HL-60 (cell line): Measurements from ENCODE around the gene SFI1.

Source experiments
- DNase-seq, 2 experiments: peaks; one replicate each; pipeline ENCODE4 v3.0.0-alpha.2; 2010 to 2020; ENCODE audit warnings: low read depth in 1 of 2, low spot score in 1 of 2
- H3K27ac ChIP-seq: fragments of 250-450 bp; sonication (Bioruptor Pico); replicated peaks from 2 replicates; pipeline ENCODE4 v1.5.1; 2020; ENCODE audit warnings: mild to moderate bottlenecking, moderate library complexity
- H3K27me3 ChIP-seq: fragments of 250-450 bp; sonication (Bioruptor Pico); 2 replicates; pipeline ENCODE4 v1.5.1; 2021; ENCODE audit warnings: mild to moderate bottlenecking, moderate library complexity; ENCODE audit not compliant: insufficient read depth, poor library complexity, severe bottlenecking
- H3K4me3 ChIP-seq: replicated peaks from 2 replicates; pipeline ENCODE4 v1.5.1; 2011; ENCODE audit warnings: mild to moderate bottlenecking, control low read depth, low read length; ENCODE audit not compliant: insufficient read depth
- GABPA ChIP-seq: IDR thresholded peaks from 2 replicates; pipeline ENCODE4 v1.6.1; 2012; ENCODE audit warnings: low read depth
- POLR2AphosphoS5 ChIP-seq: IDR thresholded peaks from 2 replicates; pipeline ENCODE4 v1.6.1; 2012; ENCODE audit warnings: low read depth
- SPI1 ChIP-seq: IDR thresholded peaks from 2 replicates; pipeline ENCODE4 v1.6.1; 2012; ENCODE audit warnings: low read depth, mild to moderate bottlenecking, borderline replicate concordance
- TF ChIP-seq, protein P1 (sequence below): IDR thresholded peaks from one replicate; pipeline ENCODE4 v1.5.1; 2011; ENCODE audit warnings: low read length, control low read depth, inconsistent platforms; ENCODE audit not compliant: insufficient read depth
- TF ChIP-seq, protein P2 (sequence below): IDR thresholded peaks from 2 replicates; pipeline ENCODE4 v1.6.1; 2012; ENCODE audit warnings: low read depth; ENCODE audit not compliant: insufficient replicate concordance

Gene SFI1

DNA sequence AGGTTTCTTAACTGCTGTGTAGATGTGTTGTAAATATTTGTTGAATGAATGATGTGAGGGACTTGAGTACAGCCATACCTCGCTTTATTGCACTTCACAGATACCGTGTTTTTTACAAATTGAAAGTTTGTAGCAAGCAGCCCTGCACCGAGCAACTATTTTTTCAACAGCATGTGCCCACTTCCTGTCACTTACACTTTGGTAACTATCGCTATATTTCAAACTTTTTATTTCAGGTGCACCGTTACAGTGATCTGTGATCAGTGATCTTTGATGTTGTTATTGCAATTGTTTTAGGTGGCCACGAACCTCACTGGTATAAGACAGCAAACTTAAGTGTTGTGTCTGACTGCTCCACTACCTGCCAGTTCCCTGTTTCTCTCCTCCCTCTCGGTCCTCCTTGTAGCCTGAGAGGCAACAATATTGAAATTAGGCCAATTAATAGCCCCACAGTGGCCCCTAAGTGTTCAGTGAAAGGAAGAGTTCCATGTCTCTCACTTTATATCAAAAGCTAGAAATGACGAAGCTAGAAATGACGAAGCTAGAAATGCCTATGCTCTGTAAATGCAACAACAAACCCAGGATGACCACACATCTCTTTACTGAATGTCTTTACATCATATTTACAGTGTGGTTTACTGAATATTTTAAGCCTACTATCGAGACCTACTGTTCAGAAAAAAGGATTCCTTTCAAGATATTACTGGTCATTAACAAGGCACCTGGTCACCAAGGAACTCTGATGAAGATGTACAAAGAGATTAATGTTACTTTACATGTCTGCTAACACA lies 1.0 kb downstream of the SFI1 start:
- no peak for TF ChIP-seq SPI1
- no peak for TF ChIP-seq POLR2AphosphoS5
- TF ChIP-seq, protein P1, sequence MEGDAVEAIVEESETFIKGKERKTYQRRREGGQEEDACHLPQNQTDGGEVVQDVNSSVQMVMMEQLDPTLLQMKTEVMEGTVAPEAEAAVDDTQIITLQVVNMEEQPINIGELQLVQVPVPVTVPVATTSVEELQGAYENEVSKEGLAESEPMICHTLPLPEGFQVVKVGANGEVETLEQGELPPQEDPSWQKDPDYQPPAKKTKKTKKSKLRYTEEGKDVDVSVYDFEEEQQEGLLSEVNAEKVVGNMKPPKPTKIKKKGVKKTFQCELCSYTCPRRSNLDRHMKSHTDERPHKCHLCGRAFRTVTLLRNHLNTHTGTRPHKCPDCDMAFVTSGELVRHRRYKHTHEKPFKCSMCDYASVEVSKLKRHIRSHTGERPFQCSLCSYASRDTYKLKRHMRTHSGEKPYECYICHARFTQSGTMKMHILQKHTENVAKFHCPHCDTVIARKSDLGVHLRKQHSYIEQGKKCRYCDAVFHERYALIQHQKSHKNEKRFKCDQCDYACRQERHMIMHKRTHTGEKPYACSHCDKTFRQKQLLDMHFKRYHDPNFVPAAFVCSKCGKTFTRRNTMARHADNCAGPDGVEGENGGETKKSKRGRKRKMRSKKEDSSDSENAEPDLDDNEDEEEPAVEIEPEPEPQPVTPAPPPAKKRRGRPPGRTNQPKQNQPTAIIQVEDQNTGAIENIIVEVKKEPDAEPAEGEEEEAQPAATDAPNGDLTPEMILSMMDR = no peak
- TF ChIP-seq, protein P2, sequence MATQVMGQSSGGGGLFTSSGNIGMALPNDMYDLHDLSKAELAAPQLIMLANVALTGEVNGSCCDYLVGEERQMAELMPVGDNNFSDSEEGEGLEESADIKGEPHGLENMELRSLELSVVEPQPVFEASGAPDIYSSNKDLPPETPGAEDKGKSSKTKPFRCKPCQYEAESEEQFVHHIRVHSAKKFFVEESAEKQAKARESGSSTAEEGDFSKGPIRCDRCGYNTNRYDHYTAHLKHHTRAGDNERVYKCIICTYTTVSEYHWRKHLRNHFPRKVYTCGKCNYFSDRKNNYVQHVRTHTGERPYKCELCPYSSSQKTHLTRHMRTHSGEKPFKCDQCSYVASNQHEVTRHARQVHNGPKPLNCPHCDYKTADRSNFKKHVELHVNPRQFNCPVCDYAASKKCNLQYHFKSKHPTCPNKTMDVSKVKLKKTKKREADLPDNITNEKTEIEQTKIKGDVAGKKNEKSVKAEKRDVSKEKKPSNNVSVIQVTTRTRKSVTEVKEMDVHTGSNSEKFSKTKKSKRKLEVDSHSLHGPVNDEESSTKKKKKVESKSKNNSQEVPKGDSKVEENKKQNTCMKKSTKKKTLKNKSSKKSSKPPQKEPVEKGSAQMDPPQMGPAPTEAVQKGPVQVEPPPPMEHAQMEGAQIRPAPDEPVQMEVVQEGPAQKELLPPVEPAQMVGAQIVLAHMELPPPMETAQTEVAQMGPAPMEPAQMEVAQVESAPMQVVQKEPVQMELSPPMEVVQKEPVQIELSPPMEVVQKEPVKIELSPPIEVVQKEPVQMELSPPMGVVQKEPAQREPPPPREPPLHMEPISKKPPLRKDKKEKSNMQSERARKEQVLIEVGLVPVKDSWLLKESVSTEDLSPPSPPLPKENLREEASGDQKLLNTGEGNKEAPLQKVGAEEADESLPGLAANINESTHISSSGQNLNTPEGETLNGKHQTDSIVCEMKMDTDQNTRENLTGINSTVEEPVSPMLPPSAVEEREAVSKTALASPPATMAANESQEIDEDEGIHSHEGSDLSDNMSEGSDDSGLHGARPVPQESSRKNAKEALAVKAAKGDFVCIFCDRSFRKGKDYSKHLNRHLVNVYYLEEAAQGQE = no peak
- no peak for TF ChIP-seq GABPA
- Histone ChIP-seq H3K27ac (peak overlapping the region; percentile 83), H3K4me3 (peak overlapping the region; percentile 94), H3K27me3 (no peaks in the 10 kb centered on the region)
- DNase-seq = no peak

DNA sequence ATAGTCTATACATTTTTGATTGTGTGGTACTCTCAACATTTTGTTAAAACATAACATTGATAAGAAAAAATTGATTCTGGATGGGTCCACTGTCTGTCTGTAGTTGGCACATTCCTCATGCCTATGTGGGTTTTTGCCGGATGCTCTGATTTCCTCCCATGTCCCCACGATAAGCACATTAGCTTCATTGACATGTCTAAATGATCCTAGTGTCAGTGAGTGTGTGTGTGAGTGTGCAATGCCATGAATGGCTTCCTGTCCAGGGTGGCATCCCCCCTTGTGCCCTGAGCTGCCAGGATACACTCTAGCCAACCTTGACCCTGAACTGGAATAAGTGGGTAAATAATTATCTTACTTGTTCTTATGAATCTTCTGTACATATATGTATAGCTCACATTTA lies 5.4 kb downstream of the SFI1 start:
- no peak for DNase-seq
- Histone ChIP-seq H3K27ac (no peak overlapping the region), H3K27me3 (no peaks in the 10 kb centered on the region), H3K4me3 (no peak overlapping the region)
- TF ChIP-seq POLR2AphosphoS5 (no peak), GABPA (no peak), SPI1 (no peak)
- TF ChIP-seq, protein P2 = no peak
- TF ChIP-seq, protein P1 = no peak

DNA sequence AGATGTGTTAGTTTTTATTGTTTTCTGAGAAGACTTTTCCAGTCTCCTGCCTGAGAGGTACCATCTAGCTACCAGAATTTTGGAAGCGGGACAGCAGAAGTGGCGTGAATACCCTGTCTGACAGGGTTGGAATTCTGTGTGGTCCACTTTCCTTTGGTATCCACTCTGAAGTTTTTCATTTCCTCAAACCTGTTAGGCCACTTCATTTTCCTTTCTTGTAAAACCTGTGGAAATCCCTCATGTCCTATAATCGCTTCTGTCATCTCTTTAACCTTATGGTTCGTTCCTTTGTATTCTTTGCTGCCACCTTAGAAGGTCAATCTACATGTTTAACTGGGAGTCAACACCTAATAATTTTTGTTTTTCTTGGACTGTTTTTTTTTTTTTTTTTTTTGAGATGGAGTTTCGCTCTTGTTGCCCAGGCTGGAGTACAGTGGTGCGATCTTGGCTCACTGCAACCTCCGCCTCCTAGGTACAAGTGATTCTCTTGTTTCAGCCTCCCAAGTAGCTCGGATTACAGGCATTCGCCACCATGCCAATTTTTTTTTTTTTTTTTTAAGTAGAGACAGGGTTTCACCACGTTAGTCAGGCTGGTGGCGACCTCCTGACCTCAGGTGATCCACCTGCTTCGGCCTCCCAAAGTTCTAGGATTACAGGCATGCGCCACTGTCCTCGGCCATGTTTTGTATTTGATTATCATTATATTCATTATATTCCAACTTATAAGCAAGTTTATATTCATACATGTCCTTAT lies 7.1 kb downstream of the SFI1 start:
- Histone ChIP-seq H3K27ac (no peak overlapping the region), H3K27me3 (no peaks in the 10 kb centered on the region), H3K4me3 (no peak overlapping the region)
- TF ChIP-seq POLR2AphosphoS5 (no peak), GABPA (no peak), SPI1 (no peak)
- TF ChIP-seq, protein P2 = no peak
- no peak for DNase-seq
